ENCODE results near the gene CARMIL1.
"Not testable (repeated sequence)": the region's sequence is repeated elsewhere in the genome, so short reads cannot be mapped to it uniquely, and the experiment has no call there.

Gene CARMIL1

GRCh38 chr6:25375125-25375524 lies 96.0 kb downstream of the CARMIL1 start:
- DNase-seq = no peak

GRCh38 chr6:25377664-25378063 lies 98.5 kb downstream of the CARMIL1 start:
- no peak for DNase-seq

GRCh38 chr6:25381077-25381476 lies 101.9 kb downstream of the CARMIL1 start:
- no peak for DNase-seq

GRCh38 chr6:25382476-25382875 lies 103.3 kb downstream of the CARMIL1 start:
- DNase-seq = not testable (repeated sequence)

- DNase-seq = no peak
Measured at GRCh38 chr6:25384234-25384633, 105.1 kb downstream of the CARMIL1 start.

- no peak for DNase-seq
Measured at GRCh38 chr6:25384967-25385366, 105.8 kb downstream of the CARMIL1 start.

- DNase-seq = no peak
Measured at GRCh38 chr6:25387483-25387882, 108.3 kb downstream of the CARMIL1 start.

GRCh38 chr6:25387911-25388310 lies 108.7 kb downstream of the CARMIL1 start:
- DNase-seq = no peak

- no peak for DNase-seq
Measured at GRCh38 chr6:25388776-25389175, 109.6 kb downstream of the CARMIL1 start.

- DNase-seq = no peak
Measured at GRCh38 chr6:25389471-25389870, 110.3 kb downstream of the CARMIL1 start.

GRCh38 chr6:25392372-25392771 lies 113.2 kb downstream of the CARMIL1 start:
- no peak for DNase-seq

- DNase-seq = no peak
Measured at GRCh38 chr6:25395731-25396130, 116.6 kb downstream of the CARMIL1 start.

GRCh38 chr6:25397406-25397805 lies 118.2 kb downstream of the CARMIL1 start:
- DNase-seq = no peak

GRCh38 chr6:25399885-25400284 lies 120.7 kb downstream of the CARMIL1 start:
- DNase-seq = no peak

GRCh38 chr6:25401711-25402110 lies 122.5 kb downstream of the CARMIL1 start:
- DNase-seq = no peak

GRCh38 chr6:25402125-25402524 lies 123.0 kb downstream of the CARMIL1 start:
- DNase-seq = no peak

- no peak for DNase-seq
Measured at GRCh38 chr6:25403150-25403549, 124.0 kb downstream of the CARMIL1 start.

- no peak for DNase-seq
Measured at GRCh38 chr6:25404091-25404490, 124.9 kb downstream of the CARMIL1 start.

- no peak for DNase-seq
Measured at GRCh38 chr6:25404693-25405169, 125.6 kb downstream of the CARMIL1 start.

- DNase-seq = no peak
Measured at GRCh38 chr6:25405442-25405841, 126.3 kb downstream of the CARMIL1 start.

GRCh38 chr6:25407431-25407830 lies 128.3 kb downstream of the CARMIL1 start:
- no peak for DNase-seq

- no peak for DNase-seq
Measured at GRCh38 chr6:25410102-25410501, 130.9 kb downstream of the CARMIL1 start.

- no peak for DNase-seq
Measured at GRCh38 chr6:25411316-25411950, 132.3 kb downstream of the CARMIL1 start.

GRCh38 chr6:25413207-25413905 lies 134.2 kb downstream of the CARMIL1 start:
- DNase-seq = no peak

GRCh38 chr6:25414168-25414567 lies 135.0 kb downstream of the CARMIL1 start:
- DNase-seq = no peak

Measured in NCI-H1092 treated with DMSO at 0.1 percent for 48 hours (cell line).